ENCODE data around the gene LTBP4.
A peak's percentile ranks its signal among the peaks of the same experiment; 100 is the strongest.

The LTBP4 gene

GRCh38 chr19:40633207-40633606 lies 32.0 kb downstream of the LTBP4 start:
- H3K4me3 ChIP-seq (ENCODE audit: low read length) = no peak overlapping the region
- no peak overlapping the region for H3K4me2 ChIP-seq (ENCODE audit: low read length)
- H3K79me2 ChIP-seq (ENCODE audit: control insufficient read depth, low read length) = no peaks in the 10 kb centered on the region
- H3K36me3 ChIP-seq (ENCODE audit: control insufficient read depth, low read length) = no peaks in the 10 kb centered on the region
- H3K27ac ChIP-seq (ENCODE audit: low read depth, low read length) = no peak overlapping the region
- no peaks in the 10 kb centered on the region for H4K20me1 ChIP-seq (ENCODE audit: control insufficient read depth, insufficient read depth, low read depth, low read length)
- H3K9me3 ChIP-seq (ENCODE audit: control insufficient read depth, insufficient read depth, low read length) = no peaks in the 10 kb centered on the region
- H3F3A ChIP-seq (ENCODE audit: control insufficient read depth, insufficient read depth) = no peaks in the 10 kb centered on the region
- no peaks in the 10 kb centered on the region for H3K9me2 ChIP-seq (replicated peaks; ENCODE audit: control insufficient read depth, low read length)
- peaks cover 10% of the 10 kb centered on the region for H3K27me3 ChIP-seq (ENCODE audit: control insufficient read depth, low read length)
- TF ChIP-seq CTCF (IDR thresholded peaks at IDR 0.05; ENCODE audit: low read depth, low read length, poor library complexity, severe bottlenecking) (no peak), EZH2phosphoT487 (IDR thresholded peaks at IDR 0.05; ENCODE audit: borderline replicate concordance, low read length) (no peak)
- no peaks in the 10 kb centered on the region for H3K4me1 ChIP-seq (ENCODE audit: control insufficient read depth, low read length)

- Histone ChIP-seq H3F3A (ENCODE audit: control insufficient read depth, insufficient read depth) (no peaks in the 10 kb centered on the region), H3K4me2 (ENCODE audit: low read length) (no peak overlapping the region), H3K27ac (ENCODE audit: low read depth, low read length) (no peak overlapping the region), H3K79me2 (ENCODE audit: control insufficient read depth, low read length) (no peaks in the 10 kb centered on the region), H3K4me1 (ENCODE audit: control insufficient read depth, low read length) (peaks cover 25% of the 10 kb centered on the region), H3K27me3 (ENCODE audit: control insufficient read depth, low read length) (peaks cover 10% of the 10 kb centered on the region), H3K4me3 (ENCODE audit: low read length) (no peak overlapping the region), H3K9me2 (replicated peaks; ENCODE audit: control insufficient read depth, low read length) (no peaks in the 10 kb centered on the region), H3K9me3 (ENCODE audit: control insufficient read depth, insufficient read depth, low read length) (no peaks in the 10 kb centered on the region), H3K36me3 (ENCODE audit: control insufficient read depth, low read length) (no peaks in the 10 kb centered on the region), H4K20me1 (ENCODE audit: control insufficient read depth, insufficient read depth, low read depth, low read length) (no peaks in the 10 kb centered on the region)
- TF ChIP-seq CTCF (IDR thresholded peaks at IDR 0.05; ENCODE audit: low read depth, low read length, poor library complexity, severe bottlenecking) (no peak), EZH2phosphoT487 (IDR thresholded peaks at IDR 0.05; ENCODE audit: borderline replicate concordance, low read length) (no peak)
These were observed 37.2 kb downstream of the LTBP4 start for GRCh38 chr19:40638327-40638726.

GRCh38 chr19:40639638-40639982 lies 38.4 kb downstream of the LTBP4 start:
- Histone ChIP-seq H3K27ac (ENCODE audit: low read depth, low read length) (no peak overlapping the region), H3K4me3 (ENCODE audit: low read length) (no peak overlapping the region), H3K4me2 (ENCODE audit: low read length) (no peak overlapping the region), H3K36me3 (ENCODE audit: control insufficient read depth, low read length) (no peaks in the 10 kb centered on the region), H4K20me1 (ENCODE audit: control insufficient read depth, insufficient read depth, low read depth, low read length) (no peaks in the 10 kb centered on the region), H3K9me2 (replicated peaks; ENCODE audit: control insufficient read depth, low read length) (no peaks in the 10 kb centered on the region), H3K27me3 (ENCODE audit: control insufficient read depth, low read length) (peaks cover 7% of the 10 kb centered on the region), H3K9me3 (ENCODE audit: control insufficient read depth, insufficient read depth, low read length) (no peaks in the 10 kb centered on the region), H3F3A (ENCODE audit: control insufficient read depth, insufficient read depth) (no peaks in the 10 kb centered on the region), H3K79me2 (ENCODE audit: control insufficient read depth, low read length) (no peaks in the 10 kb centered on the region), H3K4me1 (ENCODE audit: control insufficient read depth, low read length) (peaks cover 29% of the 10 kb centered on the region)
- TF ChIP-seq CTCF (IDR thresholded peaks at IDR 0.05; ENCODE audit: low read depth, low read length, poor library complexity, severe bottlenecking) (no peak), EZH2phosphoT487 (IDR thresholded peaks at IDR 0.05; ENCODE audit: borderline replicate concordance, low read length) (no peak)

- Histone ChIP-seq H3K79me2 (ENCODE audit: control insufficient read depth, low read length) (no peaks in the 10 kb centered on the region), H3K27me3 (ENCODE audit: control insufficient read depth, low read length) (peaks cover 1% of the 10 kb centered on the region), H3K9me3 (ENCODE audit: control insufficient read depth, insufficient read depth, low read length) (no peaks in the 10 kb centered on the region), H3K4me3 (ENCODE audit: low read length) (peak overlapping the region; percentile 48), H4K20me1 (ENCODE audit: control insufficient read depth, insufficient read depth, low read depth, low read length) (no peaks in the 10 kb centered on the region), H3K9me2 (replicated peaks; ENCODE audit: control insufficient read depth, low read length) (no peaks in the 10 kb centered on the region), H3K27ac (ENCODE audit: low read depth, low read length) (peak overlapping the region; percentile 27), H3K4me2 (ENCODE audit: low read length) (peak overlapping the region; percentile 71), H3F3A (ENCODE audit: control insufficient read depth, insufficient read depth) (no peaks in the 10 kb centered on the region), H3K4me1 (ENCODE audit: control insufficient read depth, low read length) (peaks cover 29% of the 10 kb centered on the region), H3K36me3 (ENCODE audit: control insufficient read depth, low read length) (no peaks in the 10 kb centered on the region)
- TF ChIP-seq EZH2phosphoT487 (IDR thresholded peaks at IDR 0.05; ENCODE audit: borderline replicate concordance, low read length) (no peak), CTCF (IDR thresholded peaks at IDR 0.05; ENCODE audit: low read depth, low read length, poor library complexity, severe bottlenecking) (no peak)
These were observed 39.6 kb downstream of the LTBP4 start for GRCh38 chr19:40640744-40641143.
